Measurements from ENCODE around the gene CROCC. TPM values are rescaled to one million over a fixed set of nuclear protein-coding genes. Genes with fewer than 3 reads are reported as not detected.
"Not testable (repeated sequence)": the region's sequence is repeated elsewhere in the genome, so short reads cannot be mapped to it uniquely, and the experiment has no call there.

The CROCC gene
- total RNA-seq, 1 donor from 2014 or later, result 52.6 TPM

DNA sequence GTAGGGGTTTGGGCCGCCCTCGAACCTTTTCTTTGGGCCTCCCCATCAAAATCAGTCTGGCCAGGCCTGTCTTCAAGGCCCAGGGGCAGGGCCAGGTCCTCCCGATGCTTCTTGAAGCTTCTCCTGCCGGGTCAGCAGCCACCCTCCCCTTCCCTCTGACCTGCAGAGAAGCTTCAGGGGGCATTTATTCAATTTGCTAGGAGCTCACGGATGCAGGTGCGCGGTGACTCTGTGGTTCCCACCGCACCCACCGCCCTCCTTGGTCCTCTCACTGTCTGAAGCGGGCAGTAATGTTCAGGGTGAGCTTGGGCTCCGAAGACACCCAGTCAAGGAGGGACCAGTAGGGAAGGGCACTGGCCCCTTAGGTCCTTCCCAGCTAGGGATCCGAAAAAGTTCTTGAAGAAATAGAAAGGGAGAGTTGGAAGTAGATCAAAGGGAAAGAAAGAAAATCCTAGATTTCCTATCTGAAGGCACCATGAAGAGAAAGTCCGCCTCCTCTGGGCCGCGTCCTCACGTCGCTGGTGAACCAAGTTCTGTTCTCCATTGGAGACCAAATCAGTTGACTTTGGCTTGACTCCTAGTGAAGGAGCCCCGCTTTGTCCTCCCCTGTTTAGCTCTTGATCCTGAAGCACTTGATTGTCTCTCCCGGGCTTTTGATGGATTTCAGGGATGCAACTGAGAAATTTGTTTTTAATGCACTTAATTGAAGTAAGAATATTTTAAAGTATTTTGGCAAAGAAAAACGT lies 34.7 kb upstream of the CROCC start:
- TF ChIP-seq, protein P1, sequence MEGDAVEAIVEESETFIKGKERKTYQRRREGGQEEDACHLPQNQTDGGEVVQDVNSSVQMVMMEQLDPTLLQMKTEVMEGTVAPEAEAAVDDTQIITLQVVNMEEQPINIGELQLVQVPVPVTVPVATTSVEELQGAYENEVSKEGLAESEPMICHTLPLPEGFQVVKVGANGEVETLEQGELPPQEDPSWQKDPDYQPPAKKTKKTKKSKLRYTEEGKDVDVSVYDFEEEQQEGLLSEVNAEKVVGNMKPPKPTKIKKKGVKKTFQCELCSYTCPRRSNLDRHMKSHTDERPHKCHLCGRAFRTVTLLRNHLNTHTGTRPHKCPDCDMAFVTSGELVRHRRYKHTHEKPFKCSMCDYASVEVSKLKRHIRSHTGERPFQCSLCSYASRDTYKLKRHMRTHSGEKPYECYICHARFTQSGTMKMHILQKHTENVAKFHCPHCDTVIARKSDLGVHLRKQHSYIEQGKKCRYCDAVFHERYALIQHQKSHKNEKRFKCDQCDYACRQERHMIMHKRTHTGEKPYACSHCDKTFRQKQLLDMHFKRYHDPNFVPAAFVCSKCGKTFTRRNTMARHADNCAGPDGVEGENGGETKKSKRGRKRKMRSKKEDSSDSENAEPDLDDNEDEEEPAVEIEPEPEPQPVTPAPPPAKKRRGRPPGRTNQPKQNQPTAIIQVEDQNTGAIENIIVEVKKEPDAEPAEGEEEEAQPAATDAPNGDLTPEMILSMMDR (conservative IDR thresholded peaks at IDR 0.05), result no peak
- H3K27me3 Mint-ChIP-seq (ENCODE audit: low read depth), result peaks cover 7% of the 10 kb centered on the region
- no peak for DNase-seq (ENCODE audit: low read depth, low spot score)
- no peaks in the 10 kb centered on the region for H3K9me3 Mint-ChIP-seq
- H3K36me3 Mint-ChIP-seq (ENCODE audit: low read depth), result no peaks in the 10 kb centered on the region
- H3K27ac Mint-ChIP-seq (ENCODE audit: unreplicated experiment), result no peak overlapping the region
- H3K4me3 Mint-ChIP-seq, result no peak overlapping the region
- H3K4me1 Mint-ChIP-seq, result peaks cover 21% of the 10 kb centered on the region

GRCh38 chr1:16888860-16889816 lies 32.6 kb upstream of the CROCC start:
- no peaks in the 10 kb centered on the region for H3K9me3 Mint-ChIP-seq
- TF ChIP-seq, protein P1 (conservative IDR thresholded peaks at IDR 0.05), result no peak
- no peaks in the 10 kb centered on the region for H3K36me3 Mint-ChIP-seq (ENCODE audit: low read depth)
- peaks cover 8% of the 10 kb centered on the region for H3K4me1 Mint-ChIP-seq
- DNase-seq (ENCODE audit: low read depth, low spot score), result no peak
- peak overlapping the region; percentile 84 for H3K4me3 Mint-ChIP-seq
- H3K27ac Mint-ChIP-seq (ENCODE audit: unreplicated experiment), result peak overlapping the region; percentile 12
- peaks cover 7% of the 10 kb centered on the region for H3K27me3 Mint-ChIP-seq (ENCODE audit: low read depth)

GRCh38 chr1:16890539-16891021 lies 31.2 kb upstream of the CROCC start:
- not testable (repeated sequence) for H3K36me3 Mint-ChIP-seq (ENCODE audit: low read depth); DNase-seq (ENCODE audit: low read depth, low spot score); H3K27ac Mint-ChIP-seq (ENCODE audit: unreplicated experiment); H3K9me3 Mint-ChIP-seq; H3K27me3 Mint-ChIP-seq (ENCODE audit: low read depth)
- H3K4me3 Mint-ChIP-seq, result peak overlapping the region; percentile 6
- peaks cover 18% of the 10 kb centered on the region for H3K4me1 Mint-ChIP-seq

DNA sequence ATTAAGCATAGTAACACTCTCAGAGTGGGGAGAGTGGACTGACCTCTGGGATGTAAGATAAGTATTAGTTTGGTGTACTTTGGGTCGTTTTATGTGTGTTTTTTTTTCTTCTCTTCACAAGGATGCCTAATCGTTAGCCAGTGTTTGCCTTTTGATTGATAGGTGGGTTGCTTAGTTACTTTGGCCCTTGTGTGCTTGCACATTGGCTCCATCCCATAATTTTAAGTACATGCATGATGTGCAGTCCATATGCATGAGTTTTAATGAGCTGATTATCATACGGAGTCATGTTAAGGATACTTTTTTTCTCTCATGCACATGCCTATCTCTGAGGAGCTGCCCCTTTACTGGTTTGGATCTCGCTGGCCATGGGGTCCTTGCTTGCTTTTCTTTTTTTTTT lies 30.7 kb upstream of the CROCC start:
- H3K36me3 Mint-ChIP-seq (ENCODE audit: low read depth); H3K27ac Mint-ChIP-seq (ENCODE audit: unreplicated experiment); H3K9me3 Mint-ChIP-seq; DNase-seq (ENCODE audit: low read depth, low spot score); H3K4me3 Mint-ChIP-seq: not testable (repeated sequence)
- peaks cover 12% of the 10 kb centered on the region for H3K27me3 Mint-ChIP-seq (ENCODE audit: low read depth)
- H3K4me1 Mint-ChIP-seq, result peaks cover 22% of the 10 kb centered on the region

DNA sequence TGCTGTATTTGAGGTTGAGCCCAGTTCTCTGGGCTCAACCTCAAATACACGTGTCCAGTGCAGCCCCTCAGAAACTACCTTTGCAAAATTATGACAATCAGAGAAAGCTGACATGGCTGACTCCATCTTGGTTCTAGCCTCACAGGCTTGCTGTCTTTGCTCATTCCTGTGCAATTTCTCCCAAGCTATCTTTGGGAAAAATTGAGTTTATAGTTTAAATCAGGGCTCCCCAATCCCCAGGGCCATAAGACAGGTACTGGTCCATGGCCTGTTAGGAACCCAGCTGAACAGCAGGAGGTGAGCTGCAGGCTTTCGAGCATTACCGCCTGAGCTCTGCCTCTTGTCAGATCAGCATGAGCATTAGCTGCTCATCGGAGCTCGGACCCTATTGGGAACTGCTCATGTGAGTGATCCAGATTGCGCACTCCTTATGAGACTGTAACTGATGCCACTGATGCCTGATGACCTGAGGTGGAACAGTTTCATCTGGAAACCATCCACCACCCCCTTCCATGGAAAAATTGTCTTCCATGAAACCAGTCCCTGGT lies 28.7 kb upstream of the CROCC start:
- H3K27ac Mint-ChIP-seq (ENCODE audit: unreplicated experiment); H3K4me3 Mint-ChIP-seq; DNase-seq (ENCODE audit: low read depth, low spot score); H3K9me3 Mint-ChIP-seq; H3K36me3 Mint-ChIP-seq (ENCODE audit: low read depth): not testable (repeated sequence)
- H3K4me1 Mint-ChIP-seq, result peaks cover 39% of the 10 kb centered on the region
- peaks cover 19% of the 10 kb centered on the region for H3K27me3 Mint-ChIP-seq (ENCODE audit: low read depth)

- H3K27me3 Mint-ChIP-seq (ENCODE audit: low read depth), result peaks cover 19% of the 10 kb centered on the region
- peak overlapping the region; percentile 15 for H3K4me3 Mint-ChIP-seq
- H3K9me3 Mint-ChIP-seq; H3K36me3 Mint-ChIP-seq (ENCODE audit: low read depth); DNase-seq (ENCODE audit: low read depth, low spot score); H3K27ac Mint-ChIP-seq (ENCODE audit: unreplicated experiment): not testable (repeated sequence)
- H3K4me1 Mint-ChIP-seq, result peaks cover 40% of the 10 kb centered on the region
Measured at GRCh38 chr1:16893796-16894195, 27.9 kb upstream of the CROCC start.

DNA sequence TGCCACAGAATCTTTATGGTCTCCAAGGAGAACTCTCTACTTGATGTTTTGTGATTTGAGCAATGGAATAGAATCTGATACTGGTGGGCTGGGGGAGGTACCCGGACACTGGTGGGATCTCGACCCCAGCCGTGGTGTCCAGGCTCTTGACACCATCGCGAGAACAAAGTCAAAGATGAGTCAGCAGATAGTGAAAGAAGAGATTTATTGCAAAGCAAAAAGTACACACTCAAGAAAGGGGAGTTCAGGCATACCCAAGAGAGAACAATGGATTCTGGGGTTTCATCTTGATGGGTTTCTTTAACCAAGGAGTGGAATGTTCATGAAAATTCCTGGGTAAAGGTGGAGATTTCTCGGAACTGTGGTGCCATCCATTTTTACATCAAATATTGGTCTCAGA lies 27.4 kb upstream of the CROCC start:
- not testable (repeated sequence) for H3K27ac Mint-ChIP-seq (ENCODE audit: unreplicated experiment); H3K36me3 Mint-ChIP-seq (ENCODE audit: low read depth); H3K4me3 Mint-ChIP-seq; DNase-seq (ENCODE audit: low read depth, low spot score); H3K9me3 Mint-ChIP-seq
- Mint-ChIP-seq H3K4me1 (peaks cover 40% of the 10 kb centered on the region), H3K27me3 (ENCODE audit: low read depth) (peaks cover 19% of the 10 kb centered on the region)

- Mint-ChIP-seq H3K27me3 (ENCODE audit: low read depth) (peaks cover 12% of the 10 kb centered on the region), H3K27ac (ENCODE audit: unreplicated experiment) (peak overlapping the region; percentile 100), H3K4me1 (peaks cover 32% of the 10 kb centered on the region), H3K4me3 (peak overlapping the region; percentile 88)
- not testable (repeated sequence) for H3K36me3 Mint-ChIP-seq (ENCODE audit: low read depth); H3K9me3 Mint-ChIP-seq; DNase-seq (ENCODE audit: low read depth, low spot score)
Measured at GRCh38 chr1:16895233-16895597, 26.5 kb upstream of the CROCC start.

DNA sequence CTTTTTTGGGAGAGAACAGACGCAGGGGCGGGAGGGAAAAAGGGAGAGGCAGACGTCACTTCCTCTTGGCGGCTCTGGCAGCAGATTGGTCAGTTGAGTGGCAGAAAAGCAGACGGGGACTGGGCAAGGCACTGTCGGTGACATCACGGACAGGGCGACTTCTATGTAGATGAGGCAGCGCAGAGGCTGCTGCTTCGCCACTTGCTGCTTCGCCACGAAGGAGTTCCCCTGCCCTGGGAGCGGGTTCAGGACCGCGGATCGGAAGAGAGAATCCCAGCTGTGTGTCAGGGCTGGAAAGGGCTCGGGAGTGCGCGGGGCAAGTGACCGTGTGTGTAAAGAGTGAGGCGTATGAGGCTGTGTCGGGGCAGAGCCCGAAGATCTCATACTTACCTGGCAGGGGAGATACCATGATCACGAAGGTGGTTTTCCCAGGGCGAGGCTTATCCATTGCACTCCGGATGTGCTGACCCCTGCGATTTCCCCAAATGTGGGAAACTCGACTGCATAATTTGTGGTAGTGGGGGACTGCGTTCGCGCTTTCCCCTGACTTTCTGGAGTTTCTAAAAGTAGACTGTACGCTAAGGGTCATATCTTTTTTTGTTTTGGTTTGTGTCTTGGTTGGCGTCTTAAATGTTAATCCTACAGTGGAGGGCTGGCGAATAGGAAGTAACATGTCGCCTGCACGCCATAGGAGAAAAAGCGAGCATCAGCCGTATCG lies 26.0 kb upstream of the CROCC start, which contains the start of gene RNU1-2:
RNU1-2 (plus strand) TSS at position 383 of the 718 bp plus-strand sequence.
- peak; percentile 76 for DNase-seq (ENCODE audit: low read depth, low spot score)
- H3K27me3 Mint-ChIP-seq (ENCODE audit: low read depth), result peaks cover 12% of the 10 kb centered on the region
- H3K9me3 Mint-ChIP-seq, result not testable (repeated sequence)

GRCh38 chr1:16896316-16897055 lies 25.2 kb upstream of the CROCC start:
- H3K9me3 Mint-ChIP-seq; H3K36me3 Mint-ChIP-seq (ENCODE audit: low read depth): not testable (repeated sequence)
- Mint-ChIP-seq H3K4me1 (peaks cover 40% of the 10 kb centered on the region), H3K27me3 (ENCODE audit: low read depth) (peaks cover 12% of the 10 kb centered on the region), H3K4me3 (peak overlapping the region; percentile 88), H3K27ac (ENCODE audit: unreplicated experiment) (peak overlapping the region; percentile 63)
- peak; percentile 58 for DNase-seq (ENCODE audit: low read depth, low spot score)

More for the DNA sequence above, 26.0 kb upstream of the CROCC start, which contains the start of gene RNU1-2:
- Mint-ChIP-seq H3K4me3 (peak within 1 kb of the TSS; percentile 88), H3K27ac (ENCODE audit: unreplicated experiment) (peak within 1 kb of the TSS; percentile 100), H3K4me1 (peaks cover 35% of the 10 kb centered on the region)
- H3K36me3 Mint-ChIP-seq (ENCODE audit: low read depth), result not testable (repeated sequence)
